Tongue (tissue), 2 donors: ENCODE measurements around the gene C19orf38. TPM values are rescaled to one million over a fixed set of nuclear protein-coding genes. Genes with fewer than 3 reads are reported as not detected.
"Not testable (repeated sequence)": the region's sequence is repeated elsewhere in the genome, so short reads cannot be mapped to it uniquely, and the experiment has no call there.

Experiments used
- DNase-seq: peaks from one replicate; pipeline ENCODE4 v3.0.0-alpha.2; 2015
- total RNA-seq: library from RNA; depleted of rRNA; stranded (reverse); fragments of >200 nt; gene quantifications from one replicate; pipeline ENCODE4 v1.2.3, GENCODE V29; 2014

Gene C19orf38
- total RNA-seq, 1 donor from 2014 or later: 3.9 TPM

- no peak for DNase-seq
These were observed 4.0 kb downstream of the C19orf38 start for GRCh38 chr19:10852098-10852800.

- no peak for DNase-seq
These were observed 4.7 kb downstream of the C19orf38 start for GRCh38 chr19:10852941-10853340.

- DNase-seq: no peak
These were observed 6.3 kb downstream of the C19orf38 start for GRCh38 chr19:10854350-10855089.

GRCh38 chr19:10855879-10856522 lies 7.8 kb downstream of the C19orf38 start:
- no peak for DNase-seq

GRCh38 chr19:10856899-10857298 lies 8.7 kb downstream of the C19orf38 start:
- DNase-seq: not testable (repeated sequence)

GRCh38 chr19:10858204-10858828 lies 10.1 kb downstream of the C19orf38 start:
- DNase-seq: no peak

GRCh38 chr19:10861103-10861651 lies 13.0 kb downstream of the C19orf38 start:
- no peak for DNase-seq

- no peak for DNase-seq
These were observed 14.4 kb downstream of the C19orf38 start for GRCh38 chr19:10862561-10863106.

- DNase-seq: no peak
These were observed 15.0 kb downstream of the C19orf38 start for GRCh38 chr19:10863107-10863717.

- DNase-seq: peak; percentile 91
These were observed 16.3 kb downstream of the C19orf38 start for GRCh38 chr19:10864538-10864899.

- DNase-seq: no peak
These were observed 18.3 kb downstream of the C19orf38 start for GRCh38 chr19:10866495-10866894.

GRCh38 chr19:10868872-10869547 lies 20.8 kb downstream of the C19orf38 start:
- DNase-seq: no peak

- DNase-seq: not testable (repeated sequence)
These were observed 21.7 kb downstream of the C19orf38 start for GRCh38 chr19:10869872-10870311.

- no peak for DNase-seq
These were observed 22.3 kb downstream of the C19orf38 start for GRCh38 chr19:10870501-10870954.

GRCh38 chr19:10870955-10871603 lies 22.9 kb downstream of the C19orf38 start, which contains the start of gene CARM1:
CARM1 (plus strand) TSS chr19:10871553; CDS start chr19:10871703, 150 bp downstream.
- DNase-seq: peak; percentile 99

- DNase-seq: peak; percentile 67
These were observed 23.7 kb downstream of the C19orf38 start for GRCh38 chr19:10871711-10872545.

GRCh38 chr19:10872546-10873107 lies 24.4 kb downstream of the C19orf38 start:
- no peak for DNase-seq

GRCh38 chr19:10874024-10874423 lies 25.8 kb downstream of the C19orf38 start:
- DNase-seq: no peak
